ENCODE measurements around the gene KLHDC1. TPM values are rescaled to one million over a fixed set of nuclear protein-coding genes. Genes with fewer than 3 reads are reported as not detected.
"Not testable (repeated sequence)": the region's sequence is repeated elsewhere in the genome, so short reads cannot be mapped to it uniquely, and the experiment has no call there.

Gene KLHDC1
- total RNA-seq, 3 donors from 2014 or later: 7.8 to 13.5 (median 11.8) TPM

DNA sequence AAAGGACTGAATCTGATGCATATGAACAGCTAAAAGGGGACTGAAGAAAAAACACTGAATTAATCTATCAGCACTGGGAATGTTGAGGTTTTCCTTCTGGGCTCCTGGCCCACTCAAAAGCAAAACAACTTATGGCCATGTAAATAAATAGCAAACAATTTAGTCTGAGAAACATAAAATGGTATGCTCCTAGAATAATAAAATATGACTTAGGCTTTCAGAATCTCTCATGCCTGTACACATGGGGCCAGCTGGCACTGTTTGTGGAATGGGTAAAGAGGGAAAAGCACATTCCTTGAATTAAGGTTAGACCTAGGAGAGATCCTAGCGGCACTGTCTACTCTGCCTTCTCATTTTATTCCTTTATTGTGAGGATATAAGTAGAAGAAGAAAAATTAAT is 81.2 kb downstream of the KLHDC1 start:
- no peak for DNase-seq (ENCODE audit: low spot score in 2 of 2)
- H3K27ac ChIP-seq: no peak overlapping the region
- no peaks in the 10 kb centered on the region for H3K9me3 ChIP-seq
- intact Hi-C loops (cut with DNase I; ENCODE audit: low total_unique reads): no loop called here
- TF ChIP-seq POLR2AphosphoS5 (IDR thresholded peaks at IDR 0.05) (no peak), POLR2A (IDR thresholded peaks at IDR 0.05) (no peak)
- TF ChIP-seq, protein P1, sequence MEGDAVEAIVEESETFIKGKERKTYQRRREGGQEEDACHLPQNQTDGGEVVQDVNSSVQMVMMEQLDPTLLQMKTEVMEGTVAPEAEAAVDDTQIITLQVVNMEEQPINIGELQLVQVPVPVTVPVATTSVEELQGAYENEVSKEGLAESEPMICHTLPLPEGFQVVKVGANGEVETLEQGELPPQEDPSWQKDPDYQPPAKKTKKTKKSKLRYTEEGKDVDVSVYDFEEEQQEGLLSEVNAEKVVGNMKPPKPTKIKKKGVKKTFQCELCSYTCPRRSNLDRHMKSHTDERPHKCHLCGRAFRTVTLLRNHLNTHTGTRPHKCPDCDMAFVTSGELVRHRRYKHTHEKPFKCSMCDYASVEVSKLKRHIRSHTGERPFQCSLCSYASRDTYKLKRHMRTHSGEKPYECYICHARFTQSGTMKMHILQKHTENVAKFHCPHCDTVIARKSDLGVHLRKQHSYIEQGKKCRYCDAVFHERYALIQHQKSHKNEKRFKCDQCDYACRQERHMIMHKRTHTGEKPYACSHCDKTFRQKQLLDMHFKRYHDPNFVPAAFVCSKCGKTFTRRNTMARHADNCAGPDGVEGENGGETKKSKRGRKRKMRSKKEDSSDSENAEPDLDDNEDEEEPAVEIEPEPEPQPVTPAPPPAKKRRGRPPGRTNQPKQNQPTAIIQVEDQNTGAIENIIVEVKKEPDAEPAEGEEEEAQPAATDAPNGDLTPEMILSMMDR (IDR thresholded peaks at IDR 0.05): no peak
- no peaks in the 10 kb centered on the region for H3K36me3 ChIP-seq
- H3K27me3 ChIP-seq: no peaks in the 10 kb centered on the region
- H3K4me3 ChIP-seq: no peak overlapping the region
- no peaks in the 10 kb centered on the region for H3K4me1 ChIP-seq

DNA sequence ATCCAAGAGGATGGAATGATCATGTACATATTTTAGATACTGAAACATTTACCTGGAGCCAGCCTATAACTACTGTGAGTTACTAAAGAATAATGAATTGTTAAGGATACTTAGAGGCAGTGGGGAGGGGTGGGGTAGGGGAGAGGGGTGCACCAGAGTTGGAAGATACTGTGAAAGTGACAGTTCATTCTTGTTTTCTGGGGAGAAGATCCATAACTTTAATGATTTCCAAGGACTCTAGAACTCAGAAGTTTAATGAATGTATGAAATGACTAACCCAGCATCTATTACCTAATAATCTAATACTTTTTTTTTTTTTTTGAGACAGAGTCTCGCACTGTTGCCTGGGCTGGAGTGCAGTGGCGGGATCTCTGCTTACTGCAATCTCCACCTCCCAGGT is 85.5 kb downstream of the KLHDC1 start:
- intact Hi-C loops (cut with DNase I; ENCODE audit: low total_unique reads): no loop called here
- no peaks in the 10 kb centered on the region for H3K4me1 ChIP-seq
- H3K27ac ChIP-seq: no peak overlapping the region
- no peak overlapping the region for H3K4me3 ChIP-seq
- H3K9me3 ChIP-seq: no peaks in the 10 kb centered on the region
- peaks cover 23% of the 10 kb centered on the region for H3K36me3 ChIP-seq
- DNase-seq (ENCODE audit: low spot score in 2 of 2): no peak
- H3K27me3 ChIP-seq: no peaks in the 10 kb centered on the region
- TF ChIP-seq POLR2AphosphoS5 (IDR thresholded peaks at IDR 0.05) (no peak), POLR2A (IDR thresholded peaks at IDR 0.05) (no peak)
- TF ChIP-seq, protein P1 (IDR thresholded peaks at IDR 0.05): no peak

DNA sequence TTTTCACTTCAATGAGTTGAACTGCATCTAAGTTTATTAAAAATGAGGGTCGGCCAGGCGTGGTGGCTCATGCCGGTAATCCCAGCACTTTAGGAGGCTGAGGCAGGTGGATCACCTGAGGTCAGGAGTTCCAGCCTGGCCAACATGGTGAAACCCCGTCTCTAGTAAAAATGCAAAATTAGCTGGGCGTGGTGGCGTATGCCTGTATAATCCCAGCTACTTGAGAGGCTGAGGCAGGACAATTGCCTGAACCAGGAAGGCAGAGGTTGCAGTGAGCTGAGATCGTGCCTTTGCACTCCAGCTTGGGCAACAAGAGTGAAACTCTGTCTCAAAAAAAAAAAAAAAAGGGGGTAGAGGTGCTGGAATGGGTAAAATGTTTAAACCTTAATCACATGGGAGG is 88.1 kb downstream of the KLHDC1 start:
- H3K4me1 ChIP-seq; intact Hi-C loops (cut with DNase I; ENCODE audit: low total_unique reads); H3K27me3 ChIP-seq: not testable (repeated sequence)

DNA sequence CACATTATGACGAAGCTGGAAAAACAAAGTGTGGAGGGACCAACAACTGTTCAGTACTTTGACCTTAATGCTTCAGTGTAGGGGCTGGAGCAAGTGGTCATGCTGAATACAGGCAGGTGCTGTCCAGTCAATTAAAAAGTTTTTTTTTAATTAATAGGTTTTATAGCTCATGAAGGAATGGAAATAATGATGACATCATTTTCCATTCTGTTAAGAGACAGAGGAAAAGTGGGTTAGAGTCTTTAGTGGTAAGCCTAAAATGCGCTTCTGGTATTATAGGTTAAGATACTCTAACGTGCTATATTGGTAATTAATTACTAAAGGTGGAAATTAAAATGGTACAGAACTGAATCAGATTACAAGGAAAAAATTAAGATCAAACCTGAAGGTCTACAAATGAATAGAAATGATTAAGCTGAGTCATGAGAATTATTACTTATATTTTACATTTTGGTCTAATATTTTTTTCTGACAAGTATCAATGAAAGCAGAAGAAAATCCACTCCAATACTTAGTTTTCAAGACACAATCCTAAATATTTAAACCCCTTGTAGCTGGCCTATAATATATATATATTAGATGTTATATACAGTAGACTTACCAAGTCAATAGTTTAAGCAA is 90.6 kb downstream of the KLHDC1 start:
- Histone ChIP-seq H3K27me3 (no peaks in the 10 kb centered on the region), H3K36me3 (peaks cover 23% of the 10 kb centered on the region), H3K9me3 (no peaks in the 10 kb centered on the region), H3K4me1 (no peaks in the 10 kb centered on the region), H3K4me3 (no peak overlapping the region), H3K27ac (no peak overlapping the region)
- no peak for DNase-seq (ENCODE audit: low spot score in 2 of 2)
- TF ChIP-seq POLR2A (IDR thresholded peaks at IDR 0.05) (no peak), POLR2AphosphoS5 (IDR thresholded peaks at IDR 0.05) (no peak)
- TF ChIP-seq, protein P1 (IDR thresholded peaks at IDR 0.05): no peak
- intact Hi-C loops (cut with DNase I; ENCODE audit: low total_unique reads): no loop called here

More for the DNA sequence above, 88.1 kb downstream of the KLHDC1 start:
- not testable (repeated sequence) for DNase-seq (ENCODE audit: low spot score in 2 of 2); H3K9me3 ChIP-seq; H3K27ac ChIP-seq; H3K4me3 ChIP-seq
- peaks cover 23% of the 10 kb centered on the region for H3K36me3 ChIP-seq

DNA sequence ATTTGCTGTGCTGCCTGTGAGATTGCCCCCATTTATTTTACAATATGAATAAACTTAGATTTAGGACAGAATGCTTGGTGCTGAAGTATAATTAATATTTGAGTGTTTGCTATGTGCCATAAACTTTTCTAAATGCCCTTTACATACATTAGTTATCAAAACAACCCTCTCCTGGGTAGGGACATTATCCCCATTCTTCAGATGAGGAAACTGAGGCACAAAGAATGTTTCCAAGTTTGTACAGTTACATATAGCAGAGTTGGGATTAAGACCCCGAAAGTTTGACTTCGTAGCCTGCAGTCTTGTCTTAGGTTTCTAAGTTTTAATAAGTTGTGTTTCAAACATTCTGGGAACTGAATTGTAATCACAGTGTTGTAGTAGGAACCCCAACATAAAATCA is 93.4 kb downstream of the KLHDC1 start:
- no peak overlapping the region for H3K27ac ChIP-seq
- no peak for DNase-seq (ENCODE audit: low spot score in 2 of 2)
- H3K9me3 ChIP-seq: no peaks in the 10 kb centered on the region
- TF ChIP-seq POLR2A (IDR thresholded peaks at IDR 0.05) (no peak), POLR2AphosphoS5 (IDR thresholded peaks at IDR 0.05) (no peak)
- TF ChIP-seq, protein P1 (IDR thresholded peaks at IDR 0.05): no peak
- H3K4me3 ChIP-seq: no peak overlapping the region
- H3K27me3 ChIP-seq: no peaks in the 10 kb centered on the region
- H3K36me3 ChIP-seq: peaks cover 14% of the 10 kb centered on the region
- intact Hi-C loops (cut with DNase I; ENCODE audit: low total_unique reads): no loop called here
- H3K4me1 ChIP-seq: no peaks in the 10 kb centered on the region

DNA sequence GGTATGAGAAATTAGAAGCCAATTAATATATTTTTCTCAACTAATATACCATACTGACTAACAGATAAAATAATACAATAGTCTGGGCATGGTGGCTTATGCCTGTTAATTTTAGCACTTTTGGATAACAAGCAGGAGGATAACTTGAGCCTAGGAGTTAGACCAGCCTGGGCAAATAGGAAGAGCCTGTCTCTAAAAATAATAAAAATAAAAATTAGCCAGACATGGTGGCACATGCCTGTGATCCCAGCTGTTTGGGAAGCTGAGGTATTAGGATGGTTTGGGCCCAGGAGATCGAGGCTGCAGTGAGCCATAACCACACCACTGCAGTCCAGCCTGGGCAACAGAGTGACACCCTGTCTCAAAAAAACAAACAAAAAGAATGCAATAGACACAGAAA is 99.7 kb downstream of the KLHDC1 start:
- TF ChIP-seq POLR2A (IDR thresholded peaks at IDR 0.05) (no peak), POLR2AphosphoS5 (IDR thresholded peaks at IDR 0.05) (no peak)
- TF ChIP-seq, protein P1 (IDR thresholded peaks at IDR 0.05): no peak
- H3K4me3 ChIP-seq: no peak overlapping the region
- no peak overlapping the region for H3K27ac ChIP-seq
- peaks cover 8% of the 10 kb centered on the region for H3K36me3 ChIP-seq
- H3K4me1 ChIP-seq: no peaks in the 10 kb centered on the region
- H3K27me3 ChIP-seq: no peaks in the 10 kb centered on the region
- intact Hi-C loops (cut with DNase I; ENCODE audit: low total_unique reads): no loop called here
- no peak for DNase-seq (ENCODE audit: low spot score in 2 of 2)
- no peaks in the 10 kb centered on the region for H3K9me3 ChIP-seq
